Measurements from ENCODE around the gene TADA3. TPM values are rescaled to one million over a fixed set of nuclear protein-coding genes. Genes with fewer than 3 reads are reported as not detected.

Gene TADA3
- total RNA-seq, 1 experiment from 2014 or later = 49.2 TPM

DNA sequence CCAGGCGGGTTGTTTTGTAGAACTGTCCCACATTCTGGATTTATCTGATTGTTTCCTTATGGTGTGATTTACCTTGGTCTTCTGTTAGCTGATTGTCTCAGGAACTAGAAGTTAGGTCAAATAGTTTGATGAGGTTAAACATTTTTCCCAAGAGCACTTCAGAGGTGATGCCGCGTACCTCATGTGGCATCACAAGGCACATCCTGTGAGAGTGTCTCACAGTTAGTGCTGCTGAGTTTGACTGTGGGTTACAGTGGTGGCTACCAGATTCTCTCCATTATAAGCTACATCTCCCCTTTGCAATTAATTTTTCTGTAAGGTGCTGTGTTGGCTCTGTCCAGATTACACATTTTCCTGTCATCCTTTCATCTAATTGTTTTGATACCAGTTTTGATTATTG is 39.0 kb upstream of the TADA3 start:
- Histone ChIP-seq H3K9me3 (no peaks in the 10 kb centered on the region), H3K27me3 (replicated peaks; ENCODE audit: control insufficient read depth, insufficient read depth, low read length) (no peaks in the 10 kb centered on the region), H3K4me1 (no peaks in the 10 kb centered on the region), H3K4me3 (ENCODE audit: low read depth, low read length) (no peak overlapping the region), H3K36me3 (ENCODE audit: control insufficient read depth, insufficient read depth, low read length) (no peaks in the 10 kb centered on the region; the same call in 1 of the 2 replicates)
- Mint-ChIP-seq H3K27me3 (ENCODE audit: insufficient read depth, unreplicated experiment) (no peaks in the 10 kb centered on the region), H3K36me3 (ENCODE audit: insufficient read depth, unreplicated experiment) (peaks cover 19% of the 10 kb centered on the region), H3K9me3 (ENCODE audit: unreplicated experiment) (no peaks in the 10 kb centered on the region), H3K4me3 (ENCODE audit: unreplicated experiment) (no peak overlapping the region), H3K27ac (ENCODE audit: unreplicated experiment) (no peak overlapping the region), H3K4me1 (ENCODE audit: low read depth, unreplicated experiment) (no peaks in the 10 kb centered on the region)
- TF ChIP-seq, protein P1, sequence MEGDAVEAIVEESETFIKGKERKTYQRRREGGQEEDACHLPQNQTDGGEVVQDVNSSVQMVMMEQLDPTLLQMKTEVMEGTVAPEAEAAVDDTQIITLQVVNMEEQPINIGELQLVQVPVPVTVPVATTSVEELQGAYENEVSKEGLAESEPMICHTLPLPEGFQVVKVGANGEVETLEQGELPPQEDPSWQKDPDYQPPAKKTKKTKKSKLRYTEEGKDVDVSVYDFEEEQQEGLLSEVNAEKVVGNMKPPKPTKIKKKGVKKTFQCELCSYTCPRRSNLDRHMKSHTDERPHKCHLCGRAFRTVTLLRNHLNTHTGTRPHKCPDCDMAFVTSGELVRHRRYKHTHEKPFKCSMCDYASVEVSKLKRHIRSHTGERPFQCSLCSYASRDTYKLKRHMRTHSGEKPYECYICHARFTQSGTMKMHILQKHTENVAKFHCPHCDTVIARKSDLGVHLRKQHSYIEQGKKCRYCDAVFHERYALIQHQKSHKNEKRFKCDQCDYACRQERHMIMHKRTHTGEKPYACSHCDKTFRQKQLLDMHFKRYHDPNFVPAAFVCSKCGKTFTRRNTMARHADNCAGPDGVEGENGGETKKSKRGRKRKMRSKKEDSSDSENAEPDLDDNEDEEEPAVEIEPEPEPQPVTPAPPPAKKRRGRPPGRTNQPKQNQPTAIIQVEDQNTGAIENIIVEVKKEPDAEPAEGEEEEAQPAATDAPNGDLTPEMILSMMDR (IDR thresholded peaks at IDR 0.05; ENCODE audit: insufficient read depth in 1 of 2, low read depth in 1 of 2, low read length in 1 of 2, severe bottlenecking in 1 of 2, unreplicated experiment in 1 of 2) = no peak
- DNase-seq = no peak
- CTCF ChIA-PET = interaction anchor here (1.8 kb wide), 1 partner anchor 115 kb away, joined by 9 read pairs; no protein-coding TSS in a partner anchor
- POLR2A ChIA-PET = interaction anchor here (0.6 to 0.7 kb wide), 2 partner anchors 86 to 115 kb away, joined by 4 to 6 read pairs; partner anchors contain the start of gene IL17RC
- intact Hi-C loops (cut with micrococcal nuclease; ENCODE audit: unreplicated experiment) = no loop called here
- no TSS peak for BruUV-seq (replicated peaks)

DNA sequence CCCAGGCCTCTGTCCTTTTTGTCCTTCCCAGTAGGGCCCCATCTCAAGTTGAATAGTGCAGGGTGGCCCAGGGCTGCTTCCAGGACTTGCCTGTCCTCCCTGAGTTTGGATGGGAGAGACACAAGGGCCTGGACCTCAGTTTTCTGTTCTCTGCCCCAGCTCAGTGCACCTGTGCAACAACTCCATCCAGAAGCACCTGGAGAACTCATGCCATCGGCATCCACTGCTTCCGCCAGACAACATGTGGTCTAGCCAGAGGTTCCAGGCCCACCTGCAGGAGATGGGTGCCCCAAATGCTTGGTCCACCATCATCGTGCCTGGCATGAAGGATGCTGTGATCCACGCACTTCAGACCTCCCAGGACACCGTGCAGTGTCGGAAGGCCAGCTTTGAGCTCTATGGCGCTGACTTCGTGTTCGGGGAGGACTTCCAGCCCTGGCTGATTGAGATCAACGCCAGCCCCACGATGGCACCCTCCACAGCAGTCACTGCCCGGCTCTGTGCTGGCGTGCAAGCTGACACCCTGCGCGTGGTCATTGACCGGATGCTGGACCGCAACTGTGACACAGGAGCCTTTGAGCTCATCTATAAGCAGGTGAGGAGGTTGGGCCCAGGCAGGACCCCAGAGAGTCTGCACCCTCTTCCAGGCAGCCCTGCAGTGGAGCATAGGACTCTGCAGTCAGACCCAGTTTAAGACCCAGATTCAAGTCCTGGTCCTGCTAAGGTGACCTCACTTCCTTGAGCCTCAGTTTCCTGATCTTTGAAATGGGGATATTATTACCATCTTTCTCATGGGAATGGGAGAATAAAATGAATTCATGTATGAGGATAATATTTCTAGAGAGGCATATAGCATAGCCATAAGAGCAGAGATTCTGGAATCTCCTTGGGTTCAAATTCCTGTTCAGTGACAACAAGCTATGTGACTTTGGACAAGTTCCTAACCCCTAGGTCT is 36.8 kb upstream of the TADA3 start:
- Histone ChIP-seq H3K27me3 (replicated peaks; ENCODE audit: control insufficient read depth, insufficient read depth, low read length) (no peaks in the 10 kb centered on the region), H3K9me3 (no peaks in the 10 kb centered on the region), H3K4me3 (ENCODE audit: low read depth, low read length) (no peak overlapping the region), H3K4me1 (no peaks in the 10 kb centered on the region), H3K36me3 (ENCODE audit: control insufficient read depth, insufficient read depth, low read length) (no peaks in the 10 kb centered on the region)
- ChIA-PET POLR2A (interaction anchor here (0.6 kb wide), 2 partner anchors 103 to 259 kb away, joined by 3 to 5 read pairs; no protein-coding TSS in a partner anchor), CTCF (interaction anchor here (0.5 to 0.6 kb wide), 3 partner anchors 43 to 119 kb away, joined by 3 to 4 read pairs (median 3); no protein-coding TSS in a partner anchor)
- no TSS peak for BruUV-seq (replicated peaks)
- Mint-ChIP-seq H3K36me3 (ENCODE audit: insufficient read depth, unreplicated experiment) (peaks cover 6% of the 10 kb centered on the region), H3K27me3 (ENCODE audit: insufficient read depth, unreplicated experiment) (no peaks in the 10 kb centered on the region), H3K9me3 (ENCODE audit: unreplicated experiment) (no peaks in the 10 kb centered on the region), H3K27ac (ENCODE audit: unreplicated experiment) (no peak overlapping the region), H3K4me1 (ENCODE audit: low read depth, unreplicated experiment) (no peaks in the 10 kb centered on the region), H3K4me3 (ENCODE audit: unreplicated experiment) (no peak overlapping the region)
- no peak for DNase-seq
- TF ChIP-seq, protein P1 (IDR thresholded peaks at IDR 0.05; ENCODE audit: insufficient read depth in 1 of 2, low read depth in 1 of 2, low read length in 1 of 2, severe bottlenecking in 1 of 2, unreplicated experiment in 1 of 2) = no peak
- intact Hi-C loops (cut with micrococcal nuclease; ENCODE audit: unreplicated experiment) = loop anchor here (5.0 kb wide), 1 partner anchor 103 kb away; the partner anchor contains the start of gene CRELD1

DNA sequence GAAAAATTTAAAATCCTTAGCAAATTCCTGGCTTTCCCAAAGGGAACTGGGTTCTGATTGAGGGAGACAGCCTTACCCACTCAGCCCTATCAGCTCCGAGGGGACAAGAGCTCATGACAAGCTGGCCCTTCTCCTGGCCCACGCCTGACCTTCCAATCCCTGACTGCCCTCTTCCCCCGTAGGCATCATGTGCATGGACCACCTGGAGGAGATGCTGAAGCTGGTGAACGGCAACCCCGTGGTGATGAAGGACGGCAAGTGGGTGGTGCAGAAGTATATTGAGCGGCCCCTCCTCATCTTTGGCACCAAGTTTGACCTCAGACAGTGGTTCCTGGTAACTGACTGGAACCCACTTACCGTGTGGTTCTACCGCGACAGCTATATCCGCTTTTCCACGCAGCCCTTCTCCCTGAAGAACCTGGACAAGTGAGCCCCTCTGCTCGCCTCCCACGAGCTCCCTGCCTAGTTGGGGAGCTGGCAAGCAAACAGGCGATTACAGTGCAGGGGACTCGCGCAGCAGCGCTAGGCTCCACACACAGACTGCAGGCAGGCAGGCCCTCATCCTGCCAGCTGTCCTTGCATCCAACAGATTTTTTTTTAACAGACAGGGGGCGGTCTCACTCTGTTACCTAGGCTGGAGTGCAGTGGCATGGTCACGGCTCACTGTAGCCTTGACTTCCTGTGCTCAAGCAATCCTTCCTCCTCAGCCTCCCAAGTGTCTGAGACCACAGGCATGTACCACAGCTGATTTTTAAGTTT is 34.7 kb upstream of the TADA3 start:
- H3K4me3 Mint-ChIP-seq (ENCODE audit: unreplicated experiment) = no peak overlapping the region
- peaks cover 6% of the 10 kb centered on the region for H3K36me3 Mint-ChIP-seq (ENCODE audit: insufficient read depth, unreplicated experiment)
- H3K36me3 ChIP-seq (ENCODE audit: control insufficient read depth, insufficient read depth, low read length) = no peaks in the 10 kb centered on the region
- H3K4me1 ChIP-seq = no peaks in the 10 kb centered on the region
- H3K9me3 Mint-ChIP-seq (ENCODE audit: unreplicated experiment) = no peaks in the 10 kb centered on the region
- intact Hi-C loops (cut with micrococcal nuclease; ENCODE audit: unreplicated experiment) = loop anchor here (5.0 kb wide), 1 partner anchor 105 kb away; the partner anchor contains the start of gene CRELD1
- no peaks in the 10 kb centered on the region for H3K9me3 ChIP-seq
- no peaks in the 10 kb centered on the region for H3K27me3 Mint-ChIP-seq (ENCODE audit: insufficient read depth, unreplicated experiment)
- CTCF ChIA-PET = interaction anchor here (0.8 to 1.4 kb wide), 3 partner anchors 34 to 120 kb away, joined by 3 to 7 read pairs (median 4); no protein-coding TSS in a partner anchor
- POLR2A ChIA-PET = interaction anchor here (0.6 kb wide), 1 partner anchor 15 kb away, joined by 3 read pairs; no protein-coding TSS in a partner anchor
- H3K4me1 Mint-ChIP-seq (ENCODE audit: low read depth, unreplicated experiment) = no peaks in the 10 kb centered on the region
- H3K27ac Mint-ChIP-seq (ENCODE audit: unreplicated experiment) = no peak overlapping the region
- TF ChIP-seq, protein P1 (IDR thresholded peaks at IDR 0.05; ENCODE audit: insufficient read depth in 1 of 2, low read depth in 1 of 2, low read length in 1 of 2, severe bottlenecking in 1 of 2, unreplicated experiment in 1 of 2) = peak; percentile 8 to 31
- BruUV-seq (replicated peaks) = no TSS peak
- H3K4me3 ChIP-seq (ENCODE audit: low read depth, low read length) = no peak overlapping the region
- no peaks in the 10 kb centered on the region for H3K27me3 ChIP-seq (replicated peaks; ENCODE audit: control insufficient read depth, insufficient read depth, low read length)
- peak in 1 of 2 experiments; percentile 64 for DNase-seq
